ENCODE data around the gene A3GALT2. TPM values are rescaled to one million over a fixed set of nuclear protein-coding genes. Genes with fewer than 3 reads are reported as not detected.

The A3GALT2 gene
- total and polyA plus RNA-seq, 12 donors: 0.25 TPM; not detected in 11

DNA sequence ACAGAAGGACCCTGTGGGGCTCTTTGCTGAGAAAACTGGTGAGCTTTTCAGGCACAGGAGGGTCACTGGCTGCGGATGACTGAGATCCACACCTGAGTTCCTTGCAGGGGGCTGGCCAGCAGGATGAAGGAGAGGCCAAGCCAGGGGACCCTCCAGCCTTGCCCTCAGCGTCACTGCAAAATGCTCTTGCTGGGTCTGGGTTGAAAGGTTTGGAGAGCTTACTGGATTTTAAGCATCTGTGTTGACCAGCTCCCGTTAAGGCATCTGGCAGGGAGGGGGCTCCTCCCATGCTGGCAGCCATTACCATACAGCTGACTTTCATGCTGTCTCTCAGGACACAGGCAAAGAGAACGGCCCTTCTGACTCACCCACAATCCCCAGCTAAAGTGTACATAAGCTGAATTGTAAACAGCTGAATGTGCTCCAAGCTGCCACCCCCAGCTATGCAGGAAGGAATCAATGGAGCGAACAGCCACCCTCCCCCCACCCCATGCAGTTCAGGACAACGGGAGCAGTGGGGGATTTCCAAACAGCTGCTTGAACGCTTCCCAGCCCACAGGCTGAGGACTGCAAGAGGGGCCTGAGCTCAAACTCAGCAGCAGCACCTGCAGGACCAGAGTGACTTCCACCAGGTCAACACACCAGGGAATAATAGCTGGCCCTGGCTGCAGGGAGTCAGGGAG, 21.3 kb upstream of the A3GALT2 start:
- Histone ChIP-seq H3K27me3 (no peaks in the 10 kb centered on the region), H3K27ac (peak overlapping the region; percentile 32 to 100 (median 92)), H3K4me3 (peak overlapping the region in 5 of 10 donors; percentile 1 to 21 (median 15)), H3K4me1 (peaks cover 66 to 100% (median 100%) of the 10 kb centered on the region in 9 donors), H3K36me3 (peaks cover 0 to 64% (median 3%) of the 10 kb centered on the region in 9 donors), H3K9me3 (no peaks in the 10 kb centered on the region)
- peak; percentile 31 to 65 (median 52) for ATAC-seq
- intact Hi-C loops (cut with DNase I): no loop called here
- no peak for TF ChIP-seq CTCF (IDR thresholded peaks at IDR 0.05)
- WGBS, 2 donors: 12 to 13% methylated on average over 7 of the region's 7 CpGs
- peak; percentile 58 to 69 for DNase-seq

DNA sequence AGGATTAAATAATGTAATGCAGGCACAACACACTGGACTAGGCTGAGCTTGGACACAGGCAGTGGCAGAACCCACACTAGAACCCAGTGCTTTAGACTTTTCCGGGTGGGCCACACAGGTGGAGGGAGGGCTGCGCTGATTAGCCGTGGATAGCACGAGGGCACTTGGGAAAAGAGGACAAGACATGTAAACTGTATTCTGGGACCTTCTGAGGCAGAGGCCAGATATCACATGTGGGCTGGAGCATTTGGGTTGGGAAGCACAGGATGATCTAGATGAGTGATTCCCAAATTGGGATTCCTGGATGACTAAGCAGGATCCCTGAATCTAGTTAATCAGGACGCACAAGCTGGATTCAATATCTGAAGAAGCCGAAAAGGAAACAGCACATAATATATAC, 20.3 kb upstream of the A3GALT2 start:
- Histone ChIP-seq H3K36me3 (peaks cover 0 to 66% (median 3%) of the 10 kb centered on the region in 9 donors), H3K27ac (peak overlapping the region; percentile 2 to 100 (median 92)), H3K9me3 (no peaks in the 10 kb centered on the region), H3K4me3 (peak overlapping the region in 1 of 10 donors; percentile 21), H3K4me1 (peaks cover 66 to 100% (median 100%) of the 10 kb centered on the region in 9 donors), H3K27me3 (no peaks in the 10 kb centered on the region)
- TF ChIP-seq CTCF (IDR thresholded peaks at IDR 0.05): no peak
- 46 to 55% methylated on average over 6 of the region's 6 CpGs for WGBS, 2 donors
- no peak for DNase-seq
- intact Hi-C loops (cut with DNase I): no loop called here
- ATAC-seq: no peak

GRCh38 chr1:33339413-33339812, 18.5 kb upstream of the A3GALT2 start:
- peaks cover 0 to 59% (median 3%) of the 10 kb centered on the region in 9 donors for H3K36me3 ChIP-seq
- peak overlapping the region; percentile 46 to 100 (median 92) for H3K27ac ChIP-seq
- DNase-seq: no peak
- H3K27me3 ChIP-seq: no peaks in the 10 kb centered on the region
- ATAC-seq: peak in 6 of 8 donors; percentile 10 to 46 (median 23)
- H3K4me1 ChIP-seq: peaks cover 65 to 100% (median 99%) of the 10 kb centered on the region in 9 donors
- TF ChIP-seq CTCF (IDR thresholded peaks at IDR 0.05): peak in 4 of 9 donors; percentile 16 to 29 (median 22)
- H3K9me3 ChIP-seq: no peaks in the 10 kb centered on the region
- 10 to 20% methylated on average over 2 of the region's 2 CpGs for WGBS, 2 donors
- H3K4me3 ChIP-seq: peak overlapping the region in 6 of 10 donors; percentile 0 to 30 (median 16)
- intact Hi-C loops (cut with DNase I): loop anchor here in 1 of 10 donors (5.0 kb wide), 1 partner anchor 37 kb away; no protein-coding TSS in a partner anchor

DNA sequence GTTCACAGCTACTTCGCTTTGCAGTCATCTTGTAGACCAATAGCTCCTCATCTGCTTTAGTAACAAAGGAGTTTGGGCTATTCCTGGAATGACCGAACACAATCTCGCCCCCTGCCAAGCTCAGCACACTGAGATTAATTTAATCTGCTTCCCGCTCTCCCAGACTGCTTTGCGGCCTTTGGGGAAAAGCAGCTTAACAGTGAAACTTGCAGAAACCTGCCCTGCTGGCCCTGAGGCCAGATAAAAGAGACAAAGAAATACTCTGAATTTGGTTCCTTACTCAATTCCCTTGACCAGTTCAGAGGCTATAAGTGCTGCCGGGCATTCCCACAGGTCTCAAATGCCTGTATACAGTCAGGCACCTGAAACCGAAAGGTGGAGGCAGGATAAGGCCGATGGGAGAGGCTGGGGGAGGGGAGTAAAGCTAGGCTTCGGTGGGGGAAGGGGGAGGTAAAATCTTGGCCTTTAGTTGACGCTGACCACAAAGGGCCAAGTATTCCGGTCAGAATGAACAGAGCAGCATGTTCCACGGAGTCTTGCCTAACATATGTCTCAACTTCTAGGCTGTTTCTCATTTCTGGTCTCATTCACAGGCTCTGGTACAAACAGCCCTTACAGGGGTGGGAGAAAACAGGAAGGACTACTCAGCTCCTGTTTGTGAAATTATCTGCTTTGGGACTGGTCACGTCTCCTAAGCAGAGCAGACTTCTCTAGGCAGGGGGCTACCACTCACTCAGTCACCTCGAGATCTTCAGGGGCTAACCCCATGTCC, 17.7 kb upstream of the A3GALT2 start:
- Histone ChIP-seq H3K27ac (peak overlapping the region; percentile 46 to 100 (median 92)), H3K9me3 (no peaks in the 10 kb centered on the region), H3K27me3 (no peaks in the 10 kb centered on the region), H3K4me3 (peak overlapping the region in 7 of 10 donors; percentile 0 to 30 (median 15)), H3K4me1 (peaks cover 65 to 100% (median 99%) of the 10 kb centered on the region in 9 donors), H3K36me3 (peaks cover 0 to 58% (median 3%) of the 10 kb centered on the region in 9 donors)
- peak in 1 of 2 donors; percentile 72 for DNase-seq
- ATAC-seq: peak; percentile 37 to 76 (median 62)
- 5 to 7% methylated on average over 14 of the region's 14 CpGs for WGBS, 2 donors
- intact Hi-C loops (cut with DNase I): loop anchor here in 1 of 10 donors (5.0 kb wide), 1 partner anchor 36 kb away; no protein-coding TSS in a partner anchor
- TF ChIP-seq CTCF (IDR thresholded peaks at IDR 0.05): peak in 1 of 9 donors; percentile 12
